B cell (primary cell): ENCODE measurements around the gene DDX27. TPM values are rescaled to one million over a fixed set of nuclear protein-coding genes. Genes with fewer than 3 reads are reported as not detected.

Experiments
- ATAC-seq: fragments of 200-7000 bp; cut with Tn5 transposase; one replicate; pipeline ENCODE4 v1.10.0; 2021; ENCODE audit warnings: low read depth, mild to moderate bottlenecking, moderate number of reproducible peaks, moderate library complexity
- CTCF ChIA-PET: fragments of 350-600 bp; sonication (Branson Sonifier 250); formaldehyde crosslinking; loops from one replicate; lab custom pipeline; 2021; ENCODE audit warnings: antibody characterized with exemption, inconsistent platforms; lab: Charles Lee
- POLR2A ChIA-PET: fragments of 350-600 bp; sonication (Branson Sonifier 250); formaldehyde crosslinking; loops from one replicate; lab custom pipeline; 2021; ENCODE audit warnings: antibody characterized with exemption; lab: Charles Lee
- DNase-seq: peaks from one replicate; pipeline ENCODE4 v3.0.0; 2013
- H2AFZ ChIP-seq: 2 replicates; pipeline ENCODE4 v1.6.1; 2012; ENCODE audit warnings: mild to moderate bottlenecking, low read depth, low read length; ENCODE audit not compliant: insufficient read depth, poor library complexity, severe bottlenecking
- H3K27ac ChIP-seq, 2 donors: 1 replicate in 1 of 2; 2 replicates in 1 of 2; pipeline ENCODE4 v1.5.1; 2012 to 2013; ENCODE audit warnings: low read length in 2 of 2, mild to moderate bottlenecking in 2 of 2, moderate library complexity in 1 of 2
- H3K27me3 ChIP-seq, 4 experiments: fragments of 200-600 bp in 1 of 4; sonication (generic) in 1 of 4; replicated peaks in 1 of 4; 1 replicate in 2 of 4; 2 replicates in 2 of 4; pipeline versions ENCODE4 v1.6.1 to v1.7.0; 2013 to 2016; ENCODE audit warnings: low read length in 3 of 4, mild to moderate bottlenecking in 2 of 4, mixed read lengths in 1 of 4, moderate library complexity in 1 of 4; ENCODE audit not compliant: insufficient read depth in 4 of 4, control insufficient read depth in 3 of 4; ENCODE audit errors: control extremely low read depth in 1 of 4
- H3K36me3 ChIP-seq, 2 experiments: replicated peaks in 1 of 2; 1 replicate in 1 of 2; 2 replicates in 1 of 2; pipeline versions ENCODE4 v1.6.1 to v1.7.1; 2013; ENCODE audit warnings: low read length in 1 of 2; ENCODE audit not compliant: insufficient read depth in 2 of 2, control insufficient read depth in 1 of 2; ENCODE audit errors: control extremely low read depth in 1 of 2, extremely low read depth in 1 of 2
- H3K4me1 ChIP-seq, 2 donors: fragments of 200-600 bp in 1 of 2; sonication (generic) in 1 of 2; 1 replicate in 1 of 2; 2 replicates in 1 of 2; pipeline versions ENCODE4 v1.5.1 to v1.6.1; 2013 to 2017; ENCODE audit warnings: low read length in 2 of 2; ENCODE audit not compliant: control insufficient read depth in 2 of 2, insufficient read depth in 2 of 2
- H3K4me2 ChIP-seq: replicated peaks from 2 replicates; pipeline ENCODE3; 2012; ENCODE audit warnings: mild to moderate bottlenecking, low read depth, low read length; ENCODE audit not compliant: poor library complexity, severe bottlenecking
- H3K4me3 ChIP-seq, 5 experiments: fragments of 200-600 bp in 1 of 5; sonication (generic) in 1 of 5; 1 replicate in 3 of 5; 2 replicates in 2 of 5; pipeline versions ENCODE4 v1.5.1 to v1.7.0; 2011 to 2016; ENCODE audit warnings: low read length in 4 of 5, mild to moderate bottlenecking in 4 of 5, low read depth in 2 of 5, control low read depth in 1 of 5, moderate library complexity in 1 of 5; ENCODE audit not compliant: insufficient read depth in 1 of 5; ENCODE audit errors: control extremely low read depth in 1 of 5, extremely low read depth in 1 of 5
- H3K79me2 ChIP-seq: fragments of 200-600 bp; sonication (generic); one replicate; pipeline ENCODE4 v1.6.0; 2016; ENCODE audit warnings: low read length; ENCODE audit not compliant: control insufficient read depth, insufficient read depth
- H3K9ac ChIP-seq: fragments of 200-600 bp; sonication (generic); 2 replicates; pipeline ENCODE4 v1.6.1; 2017; ENCODE audit warnings: mild to moderate bottlenecking, low read length, moderate library complexity
- H3K9me3 ChIP-seq, 3 donors: one replicate each; pipeline versions ENCODE4 v1.6.1 to v1.7.1; 2013; ENCODE audit warnings: low read length in 2 of 3; ENCODE audit not compliant: control insufficient read depth in 2 of 3, insufficient read depth in 1 of 3; ENCODE audit errors: control extremely low read depth in 1 of 3
- H4K20me1 ChIP-seq: 2 replicates; pipeline ENCODE4 v1.6.0; 2012; ENCODE audit warnings: mild to moderate bottlenecking, low read length; ENCODE audit not compliant: insufficient read depth, control insufficient read depth, poor library complexity, severe bottlenecking
- H3K27ac Mint-ChIP-seq: one replicate; pipeline ENCODE4 v1.8.0; 2021; ENCODE audit warnings: mixed read lengths
- H3K27me3 Mint-ChIP-seq: one replicate; pipeline ENCODE4 v1.8.0; 2021; ENCODE audit warnings: mixed read lengths
- H3K4me1 Mint-ChIP-seq: one replicate; pipeline ENCODE4 v1.8.0; 2021; ENCODE audit warnings: mixed read lengths
- H3K4me3 Mint-ChIP-seq: one replicate; pipeline ENCODE4 v1.8.0; 2021; ENCODE audit warnings: mixed read lengths
- H3K9me3 Mint-ChIP-seq: one replicate; pipeline ENCODE4 v1.8.0; 2022; ENCODE audit warnings: mixed read lengths; ENCODE audit not compliant: insufficient read depth
- CTCF ChIP-seq: fragments of 200-600 bp; IDR thresholded peaks from one replicate; pipeline ENCODE4 v1.8.0; 2022; ENCODE audit warnings: antibody characterized with exemption, mild to moderate bottlenecking
- EZH2 ChIP-seq: IDR thresholded peaks from 2 replicates; pipeline ENCODE4 v1.6.1; 2012; ENCODE audit warnings: borderline replicate concordance, low read depth, mild to moderate bottlenecking, moderate library complexity, low read length; ENCODE audit not compliant: insufficient read depth, poor library complexity, severe bottlenecking
- WGBS: methylation state at CpG from one replicate; pipeline ENCODE4 v1.1.5; 2013; ENCODE audit warnings: missing lambda C conversion rate; ENCODE audit not compliant: insufficient coverage; 5-methylcytosine and 5-hydroxymethylcytosine counted together
- intact Hi-C: fragments of 100-400 bp; cut with micrococcal nuclease; formaldehyde crosslinking; loops from one replicate; pipeline ENCODE4 v1.10.0; 2022
- polyA plus RNA-seq: library from polyadenylated mRNA; depleted of rRNA; stranded (reverse); fragments of >200 nt; gene quantifications from 2 replicates; pipeline ENCODE4 v1.2.3, GENCODE V29; 2012
- total RNA-seq, 2 donors: library from RNA; stranded (reverse); fragments of 120-200 nt in 1 of 2; gene quantifications; 1 replicate in 1 of 2; 2 replicates in 1 of 2; pipeline versions ENCODE4 v1.2.3 to v1.2.4, GENCODE V29; 2013 to 2022

Gene DDX27
- total and polyA plus RNA-seq, 2 donors (not counting 1 experiment from before 2014, with no cell fraction given) = 55.0 to 74.6 TPM

- no peak overlapping the region for H3K4me3 Mint-ChIP-seq
- POLR2A ChIA-PET = no interaction called here
- ATAC-seq = no peak
- no peak overlapping the region for H3K4me2 ChIP-seq
- no peaks in the 10 kb centered on the region for H3K27me3 Mint-ChIP-seq
- no peaks in the 10 kb centered on the region for H3K9me3 ChIP-seq
- intact Hi-C loops = no loop called here
- 91% methylated on average over 7 of the region's 9 CpGs for WGBS
- no peak overlapping the region for H3K27ac Mint-ChIP-seq
- peaks cover 14 to 20% of the 10 kb centered on the region in 2 donors for H3K4me1 ChIP-seq
- peaks cover 16% of the 10 kb centered on the region for H3K4me1 Mint-ChIP-seq
- no peak for DNase-seq
- H3K36me3 ChIP-seq = peaks cover 7 to 83% of the 10 kb centered on the region in 2 experiments
- H3K27me3 ChIP-seq = no peaks in the 10 kb centered on the region
- CTCF ChIA-PET = interaction anchor here (0.8 kb wide), 1 partner anchor 62 kb away, joined by 3 read pairs; no protein-coding TSS in a partner anchor
- H3K9me3 Mint-ChIP-seq = no peaks in the 10 kb centered on the region
- H2AFZ ChIP-seq = no peak overlapping the region
- no peak overlapping the region for H3K4me3 ChIP-seq
- no peak for TF ChIP-seq EZH2
- peaks cover 18% of the 10 kb centered on the region for H4K20me1 ChIP-seq
- peaks cover 28% of the 10 kb centered on the region for H3K79me2 ChIP-seq
- no peak overlapping the region for H3K9ac ChIP-seq
- no peak overlapping the region for H3K27ac ChIP-seq
Observed at GRCh38 chr20:49228676-49229075, 9.5 kb downstream of the DDX27 start.

GRCh38 chr20:49229381-49229780, 10.2 kb downstream of the DDX27 start:
- no CpG with 5 or more reads among the region's 2 CpGs for WGBS
- peaks cover 23% of the 10 kb centered on the region for H3K79me2 ChIP-seq
- H3K4me3 ChIP-seq = no peak overlapping the region
- intact Hi-C loops = no loop called here
- TF ChIP-seq CTCF (no peak), EZH2 (no peak)
- H3K9me3 Mint-ChIP-seq = no peaks in the 10 kb centered on the region
- ChIA-PET POLR2A (no interaction called here), CTCF (interaction anchor here (0.6 kb wide), 1 partner anchor 130 kb away, joined by 3 read pairs; no protein-coding TSS in a partner anchor)
- peaks cover 16% of the 10 kb centered on the region for H3K4me1 Mint-ChIP-seq
- H3K4me1 ChIP-seq = peaks cover 14 to 20% of the 10 kb centered on the region in 2 donors
- no peaks in the 10 kb centered on the region for H3K27me3 ChIP-seq
- H3K4me2 ChIP-seq = no peak overlapping the region
- H3K27me3 Mint-ChIP-seq = no peaks in the 10 kb centered on the region
- DNase-seq (no peak), ATAC-seq (no peak)
- no peaks in the 10 kb centered on the region for H3K9me3 ChIP-seq
- no peak overlapping the region for H3K27ac ChIP-seq
- H3K4me3 Mint-ChIP-seq = no peak overlapping the region
- peaks cover 11% of the 10 kb centered on the region for H4K20me1 ChIP-seq
- H2AFZ ChIP-seq = no peak overlapping the region
- H3K9ac ChIP-seq = no peak overlapping the region
- peaks cover 7 to 83% of the 10 kb centered on the region in 2 experiments for H3K36me3 ChIP-seq
- H3K27ac Mint-ChIP-seq = no peak overlapping the region
